GM23338 (cell line): ENCODE data around the gene FOXO3. TPM values are rescaled to one million over a fixed set of nuclear protein-coding genes. Genes with fewer than 3 reads are reported as not detected.
A peak's percentile ranks its signal among the peaks of the same experiment; 100 is the strongest.

Source experiments
- ATAC-seq: fragments of 200-7000 bp; cut with Tn5 transposase; 3 replicates; pipeline ENCODE4 v1.9.1; 2020
- DNase-seq: peaks from one replicate; pipeline ENCODE4 v3.0.0-alpha.2; 2015; ENCODE audit warnings: low spot score
- H2AFZ ChIP-seq: fragments of 200-600 bp; sonication (generic); 2 replicates; pipeline ENCODE4 v1.8.0; 2016; ENCODE audit warnings: antibody characterized with exemption, mild to moderate bottlenecking, moderate library complexity
- H3F3A ChIP-seq: fragments of 200-600 bp; sonication (generic); replicated peaks from 2 replicates; pipeline ENCODE4 v1.8.0; 2017; ENCODE audit warnings: antibody characterized with exemption, mixed run types, low read depth
- H3K27ac ChIP-seq: fragments of 200-600 bp; sonication (generic); 2 replicates; pipeline ENCODE4 v1.6.1; 2016; ENCODE audit warnings: low read depth
- H3K27me3 ChIP-seq: fragments of 200-600 bp; sonication (generic); 2 replicates; pipeline ENCODE4 v1.8.0; 2016; ENCODE audit warnings: mild to moderate bottlenecking, mixed run types, moderate library complexity; ENCODE audit not compliant: insufficient read depth
- H3K36me3 ChIP-seq: fragments of 200-600 bp; sonication (generic); 2 replicates; pipeline ENCODE4 v1.8.0; 2016; ENCODE audit warnings: mild to moderate bottlenecking; ENCODE audit not compliant: insufficient read depth
- H3K4me1 ChIP-seq: fragments of 200-600 bp; sonication (generic); 2 replicates; pipeline ENCODE4 v1.8.0; 2016; ENCODE audit warnings: mild to moderate bottlenecking, moderate library complexity; ENCODE audit not compliant: insufficient read depth
- H3K4me2 ChIP-seq: fragments of 200-600 bp; sonication (generic); 2 replicates; pipeline ENCODE4 v1.7.1; 2017; ENCODE audit warnings: mixed run types
- H3K4me3 ChIP-seq: fragments of 200-600 bp; sonication (generic); 2 replicates; pipeline ENCODE4 v1.6.1; 2016; ENCODE audit warnings: mixed run types
- H3K79me2 ChIP-seq: fragments of 200-600 bp; sonication (generic); replicated peaks from 2 replicates; pipeline ENCODE4 v1.8.0; 2017; ENCODE audit warnings: mild to moderate bottlenecking; ENCODE audit not compliant: insufficient read depth
- H3K9me2 ChIP-seq: fragments of 200-600 bp; sonication (generic); 2 replicates; pipeline ENCODE4 v1.8.0; 2017; ENCODE audit not compliant: insufficient read depth
- H4K20me1 ChIP-seq: fragments of 200-600 bp; sonication (generic); replicated peaks from 2 replicates; pipeline ENCODE4 v1.8.0; 2017; ENCODE audit warnings: mild to moderate bottlenecking; ENCODE audit not compliant: insufficient read depth
- H3K27ac Mint-ChIP-seq: 2 replicates; pipeline ENCODE4 v1.8.0; 2020; ENCODE audit warnings: inconsistent platforms, mild to moderate bottlenecking, moderate library complexity, mixed read lengths
- H3K27me3 Mint-ChIP-seq: 3 replicates; pipeline ENCODE4 v1.8.0; 2022; ENCODE audit warnings: low read depth, mild to moderate bottlenecking, moderate library complexity, mixed read lengths, inconsistent platforms; ENCODE audit not compliant: insufficient read depth, poor library complexity
- H3K36me3 Mint-ChIP-seq: 3 replicates; pipeline ENCODE4 v1.8.0; 2021; ENCODE audit warnings: low read depth, mild to moderate bottlenecking, inconsistent platforms, moderate library complexity, mixed read lengths
- H3K4me1 Mint-ChIP-seq: 3 replicates; pipeline ENCODE4 v1.8.0; 2020; ENCODE audit warnings: mild to moderate bottlenecking, inconsistent platforms, mixed read lengths
- H3K4me3 Mint-ChIP-seq: 3 replicates; pipeline ENCODE4 v1.8.0; 2021; ENCODE audit warnings: moderate library complexity, mild to moderate bottlenecking, inconsistent platforms, mixed read lengths
- H3K9me3 Mint-ChIP-seq: 3 replicates; pipeline ENCODE4 v1.8.0; 2020; ENCODE audit warnings: moderate library complexity, mild to moderate bottlenecking, inconsistent platforms, mixed read lengths
- CREB1 ChIP-seq: fragments of 250-450 bp; sonication (Bioruptor Pico); IDR thresholded peaks from 2 replicates; pipeline ENCODE4 v1.5.0; 2020; ENCODE audit warnings: low read depth, mild to moderate bottlenecking, moderate library complexity
- EZH2 ChIP-seq: fragments of 200-600 bp; sonication (generic); IDR thresholded peaks from one replicate; pipeline ENCODE4 v1.8.0; 2017; ENCODE audit warnings: antibody characterized with exemption, mild to moderate bottlenecking, low read depth; ENCODE audit not compliant: unreplicated experiment
- EZH2phosphoT487 ChIP-seq: fragments of 200-600 bp; sonication (generic); IDR thresholded peaks from one replicate; pipeline ENCODE4 v1.8.1; 2018; ENCODE audit warnings: antibody characterized with exemption; ENCODE audit not compliant: unreplicated experiment
- JUNB ChIP-seq: IDR thresholded peaks from one replicate; pipeline ENCODE4 v1.6.1; 2016; ENCODE audit warnings: antibody characterized with exemption; ENCODE audit not compliant: unreplicated experiment
- NANOG ChIP-seq: IDR thresholded peaks from 2 replicates; pipeline ENCODE4 v1.6.1; 2016; ENCODE audit warnings: antibody characterized with exemption, borderline replicate concordance
- POLR2AphosphoS5 ChIP-seq: IDR thresholded peaks from 2 replicates; pipeline ENCODE4 v1.6.1; 2016; ENCODE audit warnings: antibody characterized with exemption, low read depth
- STAT1 ChIP-seq: IDR thresholded peaks from one replicate; pipeline ENCODE4 v1.6.1; 2016; ENCODE audit warnings: antibody characterized with exemption; ENCODE audit not compliant: unreplicated experiment
- ZNF114 ChIP-seq: fragments of 250-450 bp; sonication (Bioruptor Pico); IDR thresholded peaks from 2 replicates; pipeline ENCODE4 v1.5.0; 2020; ENCODE audit warnings: mild to moderate bottlenecking, moderate library complexity
- ZNF331 ChIP-seq: fragments of 250-450 bp; sonication (Bioruptor Pico); IDR thresholded peaks from 2 replicates; pipeline ENCODE4 v1.5.0; 2020; ENCODE audit warnings: low read depth, mild to moderate bottlenecking, moderate library complexity
- polyA plus RNA-seq: library from polyadenylated mRNA; unstranded; fragments of >200 nt; fragmentation: Nextera tagmentation; extraction: Ambion mirVana; gene quantifications from 2 replicates; pipeline ENCODE4 v1.2.1, GENCODE V29; 2016
- total RNA-seq: library from RNA; depleted of rRNA; stranded (reverse); fragments of >200 nt; shearing (Covaris generic); gene quantifications from 2 replicates; pipeline ENCODE4 v1.2.3, GENCODE V29; 2014
- TF ChIP-seq, protein P1 (sequence below): fragments of 250-450 bp; sonication (Bioruptor Pico); IDR thresholded peaks from 2 replicates; pipeline ENCODE4 v1.5.0; 2020; ENCODE audit warnings: mild to moderate bottlenecking, moderate library complexity
- TF ChIP-seq, protein P2 (sequence below): IDR thresholded peaks from 2 replicates; pipeline ENCODE4 v1.6.1; 2016; ENCODE audit warnings: antibody characterized with exemption
- TF ChIP-seq, protein P3 (sequence below), 2 experiments: fragments of 200-600 bp in 1 of 2; sonication (generic) in 1 of 2; conservative IDR thresholded peaks; 2 replicates each; pipeline versions ENCODE4 v1.5.1 to v1.6.1; 2016 to 2017; ENCODE audit warnings: antibody characterized with exemption in 2 of 2, low read depth in 2 of 2, mild to moderate bottlenecking in 2 of 2, moderate library complexity in 1 of 2
- TF ChIP-seq, protein P4 (sequence below): IDR thresholded peaks from one replicate; pipeline ENCODE4 v1.6.1; 2018; ENCODE audit warnings: antibody characterized with exemption; ENCODE audit not compliant: unreplicated experiment

The FOXO3 gene
- total and polyA plus RNA-seq, 2 experiments from 2014 or later: 9.8 to 20.2 TPM

DNA sequence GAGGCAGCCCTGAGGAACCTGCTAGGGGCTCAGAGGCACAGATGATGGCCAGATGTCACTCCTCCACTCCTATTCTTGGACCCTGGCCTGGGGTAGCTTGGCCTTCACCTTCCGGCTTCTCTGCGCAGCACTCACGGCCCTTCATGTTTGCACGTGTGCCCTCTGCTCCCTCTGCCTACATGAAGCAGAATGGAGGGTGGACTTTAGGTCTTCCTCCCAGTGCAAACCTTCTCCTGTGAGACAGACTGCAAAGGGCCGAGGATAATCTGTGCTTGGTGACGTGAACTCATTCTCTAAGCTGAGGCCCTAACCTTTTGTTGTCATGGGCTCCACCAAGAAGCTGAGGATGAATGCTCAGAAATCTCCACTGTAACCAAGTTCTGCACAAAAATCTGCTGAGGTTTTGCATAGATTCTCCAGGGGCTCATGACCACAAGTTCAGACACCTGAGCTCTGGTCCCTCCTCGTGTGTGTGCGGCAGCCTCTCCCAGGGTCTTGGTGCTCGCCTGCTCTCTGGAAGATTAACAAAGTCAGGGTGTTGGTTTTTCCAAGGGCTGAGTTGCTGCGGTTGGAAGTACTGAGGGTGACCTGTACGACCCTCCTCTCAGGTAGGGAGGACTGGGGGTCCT is 25.5 kb upstream of the FOXO3 start:
- H3K27ac ChIP-seq: no peak overlapping the region
- H3K27ac Mint-ChIP-seq: no peak overlapping the region
- no peaks in the 10 kb centered on the region for H3K4me1 ChIP-seq
- DNase-seq (no peak), ATAC-seq (no peak)
- 0 out of 2 replicates have a peak overlapping the region, but pooled peaks have one; percentile 23 for H2AFZ ChIP-seq
- H4K20me1 ChIP-seq: no peaks in the 10 kb centered on the region
- H3K27me3 ChIP-seq: no peaks in the 10 kb centered on the region
- peaks cover 5% of the 10 kb centered on the region; the same call in 1 of the 3 replicates for H3K9me3 Mint-ChIP-seq
- H3K79me2 ChIP-seq: no peaks in the 10 kb centered on the region
- H3K4me1 Mint-ChIP-seq: no peaks in the 10 kb centered on the region
- H3K9me2 ChIP-seq: no peaks in the 10 kb centered on the region
- H3K36me3 Mint-ChIP-seq: no peaks in the 10 kb centered on the region
- TF ChIP-seq, protein P1, sequence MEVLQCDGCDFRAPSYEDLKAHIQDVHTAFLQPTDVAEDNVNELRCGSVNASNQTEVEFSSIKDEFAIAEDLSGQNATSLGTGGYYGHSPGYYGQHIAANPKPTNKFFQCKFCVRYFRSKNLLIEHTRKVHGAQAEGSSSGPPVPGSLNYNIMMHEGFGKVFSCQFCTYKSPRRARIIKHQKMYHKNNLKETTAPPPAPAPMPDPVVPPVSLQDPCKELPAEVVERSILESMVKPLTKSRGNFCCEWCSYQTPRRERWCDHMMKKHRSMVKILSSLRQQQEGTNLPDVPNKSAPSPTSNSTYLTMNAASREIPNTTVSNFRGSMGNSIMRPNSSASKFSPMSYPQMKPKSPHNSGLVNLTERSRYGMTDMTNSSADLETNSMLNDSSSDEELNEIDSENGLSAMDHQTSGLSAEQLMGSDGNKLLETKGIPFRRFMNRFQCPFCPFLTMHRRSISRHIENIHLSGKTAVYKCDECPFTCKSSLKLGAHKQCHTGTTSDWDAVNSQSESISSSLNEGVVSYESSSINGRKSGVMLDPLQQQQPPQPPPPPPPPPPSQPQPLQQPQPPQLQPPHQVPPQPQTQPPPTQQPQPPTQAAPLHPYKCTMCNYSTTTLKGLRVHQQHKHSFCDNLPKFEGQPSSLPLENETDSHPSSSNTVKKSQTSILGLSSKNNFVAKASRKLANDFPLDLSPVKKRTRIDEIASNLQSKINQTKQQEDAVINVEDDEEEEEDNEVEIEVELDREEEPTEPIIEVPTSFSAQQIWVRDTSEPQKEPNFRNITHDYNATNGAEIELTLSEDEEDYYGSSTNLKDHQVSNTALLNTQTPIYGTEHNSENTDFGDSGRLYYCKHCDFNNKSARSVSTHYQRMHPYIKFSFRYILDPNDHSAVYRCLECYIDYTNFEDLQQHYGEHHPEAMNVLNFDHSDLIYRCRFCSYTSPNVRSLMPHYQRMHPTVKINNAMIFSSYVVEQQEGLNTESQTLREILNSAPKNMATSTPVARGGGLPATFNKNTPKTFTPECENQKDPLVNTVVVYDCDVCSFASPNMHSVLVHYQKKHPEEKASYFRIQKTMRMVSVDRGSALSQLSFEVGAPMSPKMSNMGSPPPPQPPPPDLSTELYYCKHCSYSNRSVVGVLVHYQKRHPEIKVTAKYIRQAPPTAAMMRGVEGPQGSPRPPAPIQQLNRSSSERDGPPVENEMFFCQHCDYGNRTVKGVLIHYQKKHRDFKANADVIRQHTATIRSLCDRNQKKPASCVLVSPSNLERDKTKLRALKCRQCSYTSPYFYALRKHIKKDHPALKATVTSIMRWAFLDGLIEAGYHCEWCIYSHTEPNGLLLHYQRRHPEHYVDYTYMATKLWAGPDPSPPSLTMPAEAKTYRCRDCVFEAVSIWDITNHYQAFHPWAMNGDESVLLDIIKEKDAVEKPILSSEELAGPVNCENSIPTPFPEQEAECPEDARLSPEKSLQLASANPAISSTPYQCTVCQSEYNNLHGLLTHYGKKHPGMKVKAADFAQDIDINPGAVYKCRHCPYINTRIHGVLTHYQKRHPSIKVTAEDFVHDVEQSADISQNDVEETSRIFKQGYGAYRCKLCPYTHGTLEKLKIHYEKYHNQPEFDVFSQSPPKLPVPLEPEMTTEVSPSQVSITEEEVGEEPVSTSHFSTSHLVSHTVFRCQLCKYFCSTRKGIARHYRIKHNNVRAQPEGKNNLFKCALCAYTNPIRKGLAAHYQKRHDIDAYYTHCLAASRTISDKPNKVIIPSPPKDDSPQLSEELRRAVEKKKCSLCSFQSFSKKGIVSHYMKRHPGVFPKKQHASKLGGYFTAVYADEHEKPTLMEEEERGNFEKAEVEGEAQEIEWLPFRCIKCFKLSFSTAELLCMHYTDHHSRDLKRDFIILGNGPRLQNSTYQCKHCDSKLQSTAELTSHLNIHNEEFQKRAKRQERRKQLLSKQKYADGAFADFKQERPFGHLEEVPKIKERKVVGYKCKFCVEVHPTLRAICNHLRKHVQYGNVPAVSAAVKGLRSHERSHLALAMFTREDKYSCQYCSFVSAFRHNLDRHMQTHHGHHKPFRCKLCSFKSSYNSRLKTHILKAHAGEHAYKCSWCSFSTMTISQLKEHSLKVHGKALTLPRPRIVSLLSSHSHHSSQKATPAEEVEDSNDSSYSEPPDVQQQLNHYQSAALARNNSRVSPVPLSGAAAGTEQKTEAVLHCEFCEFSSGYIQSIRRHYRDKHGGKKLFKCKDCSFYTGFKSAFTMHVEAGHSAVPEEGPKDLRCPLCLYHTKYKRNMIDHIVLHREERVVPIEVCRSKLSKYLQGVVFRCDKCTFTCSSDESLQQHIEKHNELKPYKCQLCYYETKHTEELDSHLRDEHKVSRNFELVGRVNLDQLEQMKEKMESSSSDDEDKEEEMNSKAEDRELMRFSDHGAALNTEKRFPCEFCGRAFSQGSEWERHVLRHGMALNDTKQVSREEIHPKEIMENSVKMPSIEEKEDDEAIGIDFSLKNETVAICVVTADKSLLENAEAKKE (CRISPR knock-in tag): no peak
- TF ChIP-seq JUNB (no peak), STAT1 (no peak), POLR2AphosphoS5 (no peak), EZH2phosphoT487 (no peak), ZNF114 (CRISPR knock-in tag) (no peak), ZNF331 (CRISPR knock-in tag) (no peak), NANOG (no peak), EZH2 (no peak), CREB1 (CRISPR knock-in tag) (no peak)
- TF ChIP-seq, protein P2, sequence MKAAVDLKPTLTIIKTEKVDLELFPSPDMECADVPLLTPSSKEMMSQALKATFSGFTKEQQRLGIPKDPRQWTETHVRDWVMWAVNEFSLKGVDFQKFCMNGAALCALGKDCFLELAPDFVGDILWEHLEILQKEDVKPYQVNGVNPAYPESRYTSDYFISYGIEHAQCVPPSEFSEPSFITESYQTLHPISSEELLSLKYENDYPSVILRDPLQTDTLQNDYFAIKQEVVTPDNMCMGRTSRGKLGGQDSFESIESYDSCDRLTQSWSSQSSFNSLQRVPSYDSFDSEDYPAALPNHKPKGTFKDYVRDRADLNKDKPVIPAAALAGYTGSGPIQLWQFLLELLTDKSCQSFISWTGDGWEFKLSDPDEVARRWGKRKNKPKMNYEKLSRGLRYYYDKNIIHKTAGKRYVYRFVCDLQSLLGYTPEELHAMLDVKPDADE: no peak
- TF ChIP-seq, protein P3, sequence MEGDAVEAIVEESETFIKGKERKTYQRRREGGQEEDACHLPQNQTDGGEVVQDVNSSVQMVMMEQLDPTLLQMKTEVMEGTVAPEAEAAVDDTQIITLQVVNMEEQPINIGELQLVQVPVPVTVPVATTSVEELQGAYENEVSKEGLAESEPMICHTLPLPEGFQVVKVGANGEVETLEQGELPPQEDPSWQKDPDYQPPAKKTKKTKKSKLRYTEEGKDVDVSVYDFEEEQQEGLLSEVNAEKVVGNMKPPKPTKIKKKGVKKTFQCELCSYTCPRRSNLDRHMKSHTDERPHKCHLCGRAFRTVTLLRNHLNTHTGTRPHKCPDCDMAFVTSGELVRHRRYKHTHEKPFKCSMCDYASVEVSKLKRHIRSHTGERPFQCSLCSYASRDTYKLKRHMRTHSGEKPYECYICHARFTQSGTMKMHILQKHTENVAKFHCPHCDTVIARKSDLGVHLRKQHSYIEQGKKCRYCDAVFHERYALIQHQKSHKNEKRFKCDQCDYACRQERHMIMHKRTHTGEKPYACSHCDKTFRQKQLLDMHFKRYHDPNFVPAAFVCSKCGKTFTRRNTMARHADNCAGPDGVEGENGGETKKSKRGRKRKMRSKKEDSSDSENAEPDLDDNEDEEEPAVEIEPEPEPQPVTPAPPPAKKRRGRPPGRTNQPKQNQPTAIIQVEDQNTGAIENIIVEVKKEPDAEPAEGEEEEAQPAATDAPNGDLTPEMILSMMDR (conservative IDR thresholded peaks at IDR 0.05; ENCODE audit: low read depth in 2 of 2): no peak
- TF ChIP-seq, protein P4, sequence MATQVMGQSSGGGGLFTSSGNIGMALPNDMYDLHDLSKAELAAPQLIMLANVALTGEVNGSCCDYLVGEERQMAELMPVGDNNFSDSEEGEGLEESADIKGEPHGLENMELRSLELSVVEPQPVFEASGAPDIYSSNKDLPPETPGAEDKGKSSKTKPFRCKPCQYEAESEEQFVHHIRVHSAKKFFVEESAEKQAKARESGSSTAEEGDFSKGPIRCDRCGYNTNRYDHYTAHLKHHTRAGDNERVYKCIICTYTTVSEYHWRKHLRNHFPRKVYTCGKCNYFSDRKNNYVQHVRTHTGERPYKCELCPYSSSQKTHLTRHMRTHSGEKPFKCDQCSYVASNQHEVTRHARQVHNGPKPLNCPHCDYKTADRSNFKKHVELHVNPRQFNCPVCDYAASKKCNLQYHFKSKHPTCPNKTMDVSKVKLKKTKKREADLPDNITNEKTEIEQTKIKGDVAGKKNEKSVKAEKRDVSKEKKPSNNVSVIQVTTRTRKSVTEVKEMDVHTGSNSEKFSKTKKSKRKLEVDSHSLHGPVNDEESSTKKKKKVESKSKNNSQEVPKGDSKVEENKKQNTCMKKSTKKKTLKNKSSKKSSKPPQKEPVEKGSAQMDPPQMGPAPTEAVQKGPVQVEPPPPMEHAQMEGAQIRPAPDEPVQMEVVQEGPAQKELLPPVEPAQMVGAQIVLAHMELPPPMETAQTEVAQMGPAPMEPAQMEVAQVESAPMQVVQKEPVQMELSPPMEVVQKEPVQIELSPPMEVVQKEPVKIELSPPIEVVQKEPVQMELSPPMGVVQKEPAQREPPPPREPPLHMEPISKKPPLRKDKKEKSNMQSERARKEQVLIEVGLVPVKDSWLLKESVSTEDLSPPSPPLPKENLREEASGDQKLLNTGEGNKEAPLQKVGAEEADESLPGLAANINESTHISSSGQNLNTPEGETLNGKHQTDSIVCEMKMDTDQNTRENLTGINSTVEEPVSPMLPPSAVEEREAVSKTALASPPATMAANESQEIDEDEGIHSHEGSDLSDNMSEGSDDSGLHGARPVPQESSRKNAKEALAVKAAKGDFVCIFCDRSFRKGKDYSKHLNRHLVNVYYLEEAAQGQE: no peak
- no peak overlapping the region for H3K4me2 ChIP-seq
- no peaks in the 10 kb centered on the region for H3F3A ChIP-seq
- H3K27me3 Mint-ChIP-seq: peaks cover 2% of the 10 kb centered on the region
- H3K36me3 ChIP-seq: no peaks in the 10 kb centered on the region
- no peak overlapping the region for H3K4me3 Mint-ChIP-seq
- no peak overlapping the region for H3K4me3 ChIP-seq
